Mononuclear cell (primary cell): ENCODE measurements around the gene CSTB. TPM values are rescaled to one million over a fixed set of nuclear protein-coding genes. Genes with fewer than 3 reads are reported as not detected.

Experiments used
- H3K27me3 ChIP-seq: 2 replicates; pipeline ENCODE4 v1.6.0; 2011; ENCODE audit warnings: low read length, control low read depth; ENCODE audit not compliant: insufficient read depth
- H3K4me1 ChIP-seq: 2 replicates; pipeline ENCODE4 v1.5.1; 2011; ENCODE audit warnings: mild to moderate bottlenecking, low read length, control low read depth; ENCODE audit not compliant: insufficient read depth
- H3K4me3 ChIP-seq: 2 replicates; pipeline ENCODE4 v1.5.1; 2011; ENCODE audit warnings: mild to moderate bottlenecking, low read length, moderate library complexity
- H3K9me3 ChIP-seq: 2 replicates; pipeline ENCODE4 v1.5.1; 2011; ENCODE audit warnings: low read depth, mild to moderate bottlenecking, control low read depth, low read length
- total RNA-seq: library from RNA; depleted of rRNA; stranded (reverse); fragments of >200 nt; gene quantifications from one replicate; pipeline ENCODE4 v1.2.3, GENCODE V29; 2012

Gene CSTB
- total RNA-seq, 1 donor = 9.4 TPM

- H3K27me3 ChIP-seq = no peaks in the 10 kb centered on the region
- no peaks in the 10 kb centered on the region for H3K4me1 ChIP-seq
- H3K9me3 ChIP-seq = no peaks in the 10 kb centered on the region
- H3K4me3 ChIP-seq = no peak overlapping the region
Measured at GRCh38 chr21:43758111-43758641, 17.9 kb downstream of the CSTB start.

- H3K4me1 ChIP-seq = no peaks in the 10 kb centered on the region
- H3K27me3 ChIP-seq = no peaks in the 10 kb centered on the region
- H3K4me3 ChIP-seq = no peak overlapping the region
- no peaks in the 10 kb centered on the region for H3K9me3 ChIP-seq
Measured at GRCh38 chr21:43757601-43758000, 18.5 kb downstream of the CSTB start.

- Histone ChIP-seq H3K4me3 (no peak overlapping the region), H3K4me1 (no peaks in the 10 kb centered on the region), H3K27me3 (no peaks in the 10 kb centered on the region), H3K9me3 (no peaks in the 10 kb centered on the region)
Measured at GRCh38 chr21:43755820-43756594, 20.1 kb downstream of the CSTB start.

GRCh38 chr21:43754948-43755781 is 20.9 kb downstream of the CSTB start:
- Histone ChIP-seq H3K4me3 (no peak overlapping the region), H3K27me3 (no peaks in the 10 kb centered on the region), H3K9me3 (no peaks in the 10 kb centered on the region), H3K4me1 (no peaks in the 10 kb centered on the region)

- no peaks in the 10 kb centered on the region for H3K9me3 ChIP-seq
- H3K4me1 ChIP-seq = no peaks in the 10 kb centered on the region
- no peak overlapping the region for H3K4me3 ChIP-seq
- H3K27me3 ChIP-seq = no peaks in the 10 kb centered on the region
Measured at GRCh38 chr21:43753439-43753799, 22.7 kb downstream of the CSTB start.

- Histone ChIP-seq H3K27me3 (no peaks in the 10 kb centered on the region), H3K4me3 (no peak overlapping the region), H3K4me1 (no peaks in the 10 kb centered on the region), H3K9me3 (no peaks in the 10 kb centered on the region)
Measured at GRCh38 chr21:43752758-43753438, 23.2 kb downstream of the CSTB start.

GRCh38 chr21:43751955-43752591 is 24.0 kb downstream of the CSTB start:
- H3K4me3 ChIP-seq = no peak overlapping the region
- no peaks in the 10 kb centered on the region for H3K9me3 ChIP-seq
- no peaks in the 10 kb centered on the region for H3K4me1 ChIP-seq
- no peaks in the 10 kb centered on the region for H3K27me3 ChIP-seq

- Histone ChIP-seq H3K27me3 (no peaks in the 10 kb centered on the region), H3K9me3 (no peaks in the 10 kb centered on the region), H3K4me1 (no peaks in the 10 kb centered on the region), H3K4me3 (no peak overlapping the region)
Measured at GRCh38 chr21:43750339-43751033, 25.6 kb downstream of the CSTB start.

- H3K4me1 ChIP-seq = no peaks in the 10 kb centered on the region
- H3K9me3 ChIP-seq = no peaks in the 10 kb centered on the region
- no peaks in the 10 kb centered on the region for H3K27me3 ChIP-seq
- H3K4me3 ChIP-seq = no peak overlapping the region
Measured at GRCh38 chr21:43749651-43750262, 26.4 kb downstream of the CSTB start.

- Histone ChIP-seq H3K4me3 (no peak overlapping the region), H3K4me1 (no peaks in the 10 kb centered on the region), H3K9me3 (no peaks in the 10 kb centered on the region), H3K27me3 (no peaks in the 10 kb centered on the region)
Measured at GRCh38 chr21:43748622-43749021, 27.5 kb downstream of the CSTB start.

- Histone ChIP-seq H3K9me3 (no peaks in the 10 kb centered on the region), H3K4me1 (no peaks in the 10 kb centered on the region), H3K27me3 (no peaks in the 10 kb centered on the region), H3K4me3 (no peak overlapping the region)
Measured at GRCh38 chr21:43745772-43746517, 30.2 kb downstream of the CSTB start.

- H3K4me3 ChIP-seq = no peak overlapping the region
- H3K9me3 ChIP-seq = no peaks in the 10 kb centered on the region
- H3K4me1 ChIP-seq = no peaks in the 10 kb centered on the region
- H3K27me3 ChIP-seq = no peaks in the 10 kb centered on the region
Measured at GRCh38 chr21:43744725-43745124, 31.4 kb downstream of the CSTB start.

GRCh38 chr21:43743947-43744346 is 32.2 kb downstream of the CSTB start:
- no peak overlapping the region for H3K4me3 ChIP-seq
- no peaks in the 10 kb centered on the region for H3K27me3 ChIP-seq

More at GRCh38 chr21:43743947-43744346, 32.2 kb downstream of the CSTB start:
- no peaks in the 10 kb centered on the region for H3K9me3 ChIP-seq
- no peaks in the 10 kb centered on the region for H3K4me1 ChIP-seq
